Neural progenitor cell (in vitro differentiated cells): ENCODE data around the gene TLK2. TPM values are rescaled to one million over a fixed set of nuclear protein-coding genes. Genes with fewer than 3 reads are reported as not detected.
"Not testable (repeated sequence)": the region's sequence is repeated elsewhere in the genome, so short reads cannot be mapped to it uniquely, and the experiment has no call there.

Experiments
- DNase-seq: peaks from one replicate; pipeline ENCODE4 v3.0.0-alpha.2; 2016; ENCODE audit warnings: low spot score
- H2AFZ ChIP-seq: fragments of 200-600 bp; sonication (generic); replicated peaks from 2 replicates; pipeline ENCODE4 v1.6.1; 2016; ENCODE audit warnings: antibody characterized with exemption
- H3F3A ChIP-seq: fragments of 200-600 bp; sonication (generic); 2 replicates; pipeline ENCODE4 v1.6.1; 2016; ENCODE audit warnings: antibody characterized with exemption, low read depth
- H3K27ac ChIP-seq: fragments of 200-600 bp; sonication (generic); 2 replicates; pipeline ENCODE4 v1.5.1; 2016; ENCODE audit warnings: mild to moderate bottlenecking
- H3K27me3 ChIP-seq: fragments of 200-600 bp; sonication (generic); 2 replicates; pipeline ENCODE4 v1.6.1; 2016; ENCODE audit warnings: mild to moderate bottlenecking, moderate library complexity
- H3K36me3 ChIP-seq: fragments of 200-600 bp; sonication (generic); 2 replicates; pipeline ENCODE4 v1.5.1; 2016
- H3K4me1 ChIP-seq: fragments of 200-600 bp; sonication (generic); 2 replicates; pipeline ENCODE4 v1.6.1; 2016; ENCODE audit warnings: mixed run types
- H3K4me2 ChIP-seq: fragments of 200-600 bp; sonication (generic); 2 replicates; pipeline ENCODE4 v1.6.1; 2016
- H3K4me3 ChIP-seq: fragments of 200-600 bp; sonication (generic); 2 replicates; pipeline ENCODE4 v1.5.1; 2016
- H3K79me2 ChIP-seq: fragments of 200-600 bp; sonication (generic); 2 replicates; pipeline ENCODE4 v1.6.1; 2016; ENCODE audit warnings: low read depth
- H3K9ac ChIP-seq: fragments of 200-600 bp; sonication (generic); 2 replicates; pipeline ENCODE4 v1.6.1; 2016
- H3K9me3 ChIP-seq: fragments of 200-600 bp; sonication (generic); 2 replicates; pipeline ENCODE4 v1.5.1; 2016; ENCODE audit warnings: low read depth
- H4K20me1 ChIP-seq: fragments of 200-600 bp; sonication (generic); 2 replicates; pipeline ENCODE4 v1.6.1; 2016; ENCODE audit warnings: low read depth
- H3K27ac Mint-ChIP-seq: 3 replicates; pipeline ENCODE4 v1.8.0; 2021; ENCODE audit warnings: mixed read lengths
- H3K27me3 Mint-ChIP-seq: 2 replicates; pipeline ENCODE4 v1.8.0; 2022; ENCODE audit warnings: low read depth, mild to moderate bottlenecking, inconsistent platforms, moderate library complexity, mixed read lengths; ENCODE audit not compliant: insufficient read depth
- H3K36me3 Mint-ChIP-seq: 3 replicates; pipeline ENCODE4 v1.8.0; 2021; ENCODE audit warnings: mixed read lengths
- H3K4me1 Mint-ChIP-seq: 3 replicates; pipeline ENCODE4 v1.8.0; 2021; ENCODE audit warnings: mixed read lengths
- H3K4me3 Mint-ChIP-seq: 3 replicates; pipeline ENCODE4 v1.8.0; 2021; ENCODE audit warnings: mild to moderate bottlenecking, moderate library complexity, mixed read lengths
- H3K9me3 Mint-ChIP-seq: 3 replicates; pipeline ENCODE4 v1.8.0; 2020; ENCODE audit warnings: mixed read lengths
- EZH2 ChIP-seq: fragments of 200-600 bp; sonication (generic); IDR thresholded peaks from 2 replicates; pipeline ENCODE4 v1.6.1; 2017; ENCODE audit warnings: antibody characterized with exemption, mild to moderate bottlenecking, moderate library complexity
- EZH2phosphoT487 ChIP-seq: fragments of 200-600 bp; sonication (generic); IDR thresholded peaks from 2 replicates; pipeline ENCODE4 v1.6.1; 2017; ENCODE audit warnings: antibody characterized with exemption
- total RNA-seq: library from RNA; depleted of rRNA; stranded (reverse); fragments of >200 nt; gene quantifications from 2 replicates; pipeline ENCODE4 v1.2.3, GENCODE V29; 2015; ENCODE audit warnings: low replicate concordance
- TF ChIP-seq, protein P1 (sequence below): fragments of 200-600 bp; sonication (generic); IDR thresholded peaks from 2 replicates; pipeline ENCODE4 v1.5.1; 2017; ENCODE audit warnings: antibody characterized with exemption, mild to moderate bottlenecking

TLK2 gene
- total RNA-seq, 1 donor from 2014 or later: 89.9 TPM

DNA sequence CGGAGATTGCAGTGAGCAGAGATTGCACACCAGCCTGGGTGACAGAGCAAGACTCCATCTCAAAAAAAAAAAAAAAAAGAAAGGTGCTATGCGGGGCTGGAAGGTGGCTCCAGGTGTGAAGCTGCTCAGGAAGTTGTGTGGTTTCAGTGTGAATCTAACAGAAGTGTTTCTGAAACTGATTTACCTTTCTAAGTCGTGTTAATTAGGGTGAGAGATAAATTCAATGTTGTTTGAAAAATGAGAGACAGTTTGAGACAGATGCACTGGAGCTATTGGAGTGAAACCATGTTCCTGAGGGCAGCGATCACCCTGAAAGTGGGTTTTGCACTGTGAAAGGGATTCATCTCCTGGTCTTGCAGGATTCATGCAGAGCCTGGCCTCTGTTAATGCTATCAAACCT, 25.0 kb upstream of the TLK2 start:
- H3K4me2 ChIP-seq: peak overlapping the region; percentile 11
- not testable (repeated sequence) for H3F3A ChIP-seq, H3K27ac Mint-ChIP-seq, H3K9me3 ChIP-seq, H4K20me1 ChIP-seq, H3K27me3 ChIP-seq, H3K9ac ChIP-seq, H3K4me1 ChIP-seq, H3K4me3 Mint-ChIP-seq, H3K36me3 ChIP-seq, H2AFZ ChIP-seq, H3K27me3 Mint-ChIP-seq, H3K4me1 Mint-ChIP-seq, H3K79me2 ChIP-seq, H3K9me3 Mint-ChIP-seq, DNase-seq, H3K36me3 Mint-ChIP-seq, H3K4me3 ChIP-seq
- peak overlapping the region; percentile 35 for H3K27ac ChIP-seq

DNA sequence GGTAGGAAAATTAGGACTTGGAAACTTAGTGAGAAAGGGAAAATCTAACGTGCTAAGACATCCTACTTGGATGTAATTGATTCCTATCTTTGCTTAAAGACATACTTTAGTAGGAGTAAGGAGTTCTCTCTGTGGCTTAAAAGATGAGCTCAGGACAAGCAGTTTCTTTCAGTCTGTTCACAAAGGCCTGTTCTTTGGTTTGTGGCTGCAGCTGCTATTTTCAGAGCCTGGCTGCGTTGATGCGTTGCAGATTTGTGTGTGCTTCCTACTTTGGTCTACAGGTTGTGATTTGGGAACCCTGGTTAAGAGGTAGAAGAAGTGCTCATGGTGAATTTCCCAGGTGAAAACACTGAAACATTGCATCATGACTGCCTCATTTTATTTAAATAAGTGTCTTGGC, 24.5 kb upstream of the TLK2 start:
- H3K27me3 Mint-ChIP-seq, DNase-seq, H3K27ac Mint-ChIP-seq, H3K36me3 ChIP-seq, H3K27me3 ChIP-seq, H3K9ac ChIP-seq, H2AFZ ChIP-seq, H3K9me3 Mint-ChIP-seq, H3K9me3 ChIP-seq, H3K4me1 ChIP-seq, H3F3A ChIP-seq, H3K36me3 Mint-ChIP-seq, H4K20me1 ChIP-seq, H3K4me1 Mint-ChIP-seq, H3K4me3 ChIP-seq, H3K4me3 Mint-ChIP-seq, H3K79me2 ChIP-seq: not testable (repeated sequence)
- Histone ChIP-seq H3K27ac (peak overlapping the region; percentile 35), H3K4me2 (peak overlapping the region; percentile 11)

DNA sequence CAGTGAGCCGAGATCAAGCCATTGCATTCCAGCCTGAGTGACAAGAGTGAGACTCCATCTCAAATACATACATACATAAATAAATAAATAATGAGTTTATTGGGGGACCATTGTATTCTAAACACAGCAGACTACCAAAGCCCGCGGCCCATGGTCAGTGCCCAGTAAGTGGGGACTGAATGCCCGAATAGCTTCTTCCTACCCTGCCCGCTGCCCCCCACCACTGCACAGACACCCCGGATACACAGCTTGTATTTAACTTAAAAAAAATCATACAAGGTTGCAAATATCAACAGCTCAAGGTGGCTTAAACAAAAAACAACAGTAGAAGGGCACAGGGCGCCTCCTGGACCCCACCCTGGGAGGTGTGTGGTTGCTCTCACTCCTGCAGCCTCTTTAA, 22.6 kb upstream of the TLK2 start:
- Histone ChIP-seq H4K20me1 (no peaks in the 10 kb centered on the region), H3K9ac (no peak overlapping the region), H3K4me2 (no peak overlapping the region), H3K4me1 (peaks cover 9% of the 10 kb centered on the region), H3K36me3 (no peaks in the 10 kb centered on the region), H3K79me2 (no peaks in the 10 kb centered on the region), H3K27me3 (no peaks in the 10 kb centered on the region), H3K4me3 (no peak overlapping the region), H3K9me3 (no peaks in the 10 kb centered on the region), H3K27ac (no peak overlapping the region), H2AFZ (no peak overlapping the region), H3F3A (peaks cover 7% of the 10 kb centered on the region)
- H3K9me3 Mint-ChIP-seq: no peaks in the 10 kb centered on the region
- H3K4me1 Mint-ChIP-seq: no peaks in the 10 kb centered on the region
- peaks cover 3% of the 10 kb centered on the region for H3K27me3 Mint-ChIP-seq
- H3K27ac Mint-ChIP-seq: no peak overlapping the region
- no peak overlapping the region for H3K4me3 Mint-ChIP-seq
- TF ChIP-seq, protein P1, sequence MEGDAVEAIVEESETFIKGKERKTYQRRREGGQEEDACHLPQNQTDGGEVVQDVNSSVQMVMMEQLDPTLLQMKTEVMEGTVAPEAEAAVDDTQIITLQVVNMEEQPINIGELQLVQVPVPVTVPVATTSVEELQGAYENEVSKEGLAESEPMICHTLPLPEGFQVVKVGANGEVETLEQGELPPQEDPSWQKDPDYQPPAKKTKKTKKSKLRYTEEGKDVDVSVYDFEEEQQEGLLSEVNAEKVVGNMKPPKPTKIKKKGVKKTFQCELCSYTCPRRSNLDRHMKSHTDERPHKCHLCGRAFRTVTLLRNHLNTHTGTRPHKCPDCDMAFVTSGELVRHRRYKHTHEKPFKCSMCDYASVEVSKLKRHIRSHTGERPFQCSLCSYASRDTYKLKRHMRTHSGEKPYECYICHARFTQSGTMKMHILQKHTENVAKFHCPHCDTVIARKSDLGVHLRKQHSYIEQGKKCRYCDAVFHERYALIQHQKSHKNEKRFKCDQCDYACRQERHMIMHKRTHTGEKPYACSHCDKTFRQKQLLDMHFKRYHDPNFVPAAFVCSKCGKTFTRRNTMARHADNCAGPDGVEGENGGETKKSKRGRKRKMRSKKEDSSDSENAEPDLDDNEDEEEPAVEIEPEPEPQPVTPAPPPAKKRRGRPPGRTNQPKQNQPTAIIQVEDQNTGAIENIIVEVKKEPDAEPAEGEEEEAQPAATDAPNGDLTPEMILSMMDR: no peak
- TF ChIP-seq EZH2 (no peak), EZH2phosphoT487 (no peak)
- H3K36me3 Mint-ChIP-seq: peaks cover 7% of the 10 kb centered on the region
- no peak for DNase-seq

DNA sequence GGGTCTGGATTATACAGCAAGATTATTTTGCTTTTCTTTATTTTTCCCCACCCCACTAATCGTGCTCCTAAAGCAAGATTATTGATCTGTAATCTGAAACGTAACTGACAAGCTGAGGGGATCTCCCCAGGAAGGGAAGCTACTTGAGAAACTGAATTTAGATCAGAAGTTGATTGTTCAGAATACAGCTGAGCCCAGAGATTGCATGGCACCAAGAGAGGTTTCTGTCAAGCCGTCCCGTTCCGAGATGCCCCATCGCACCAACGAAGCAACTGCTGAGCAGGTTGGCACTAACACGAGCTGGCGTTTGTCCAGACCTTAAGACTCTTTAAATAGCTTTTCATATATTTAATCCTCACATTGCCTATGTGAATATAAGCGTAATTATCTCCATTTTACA, 20.1 kb upstream of the TLK2 start:
- not testable (repeated sequence) for H3K4me3 ChIP-seq, H3K79me2 ChIP-seq, H3K9ac ChIP-seq, H3K27me3 ChIP-seq, H3K36me3 ChIP-seq, H3K4me3 Mint-ChIP-seq, H4K20me1 ChIP-seq, H3K4me1 Mint-ChIP-seq, H3K9me3 ChIP-seq, H3K9me3 Mint-ChIP-seq, H3K27me3 Mint-ChIP-seq, H3K36me3 Mint-ChIP-seq, H2AFZ ChIP-seq, H3K27ac ChIP-seq, DNase-seq, H3K4me2 ChIP-seq, H3K27ac Mint-ChIP-seq
- peaks cover 19% of the 10 kb centered on the region for H3K4me1 ChIP-seq
- H3F3A ChIP-seq: peaks cover 18% of the 10 kb centered on the region

DNA sequence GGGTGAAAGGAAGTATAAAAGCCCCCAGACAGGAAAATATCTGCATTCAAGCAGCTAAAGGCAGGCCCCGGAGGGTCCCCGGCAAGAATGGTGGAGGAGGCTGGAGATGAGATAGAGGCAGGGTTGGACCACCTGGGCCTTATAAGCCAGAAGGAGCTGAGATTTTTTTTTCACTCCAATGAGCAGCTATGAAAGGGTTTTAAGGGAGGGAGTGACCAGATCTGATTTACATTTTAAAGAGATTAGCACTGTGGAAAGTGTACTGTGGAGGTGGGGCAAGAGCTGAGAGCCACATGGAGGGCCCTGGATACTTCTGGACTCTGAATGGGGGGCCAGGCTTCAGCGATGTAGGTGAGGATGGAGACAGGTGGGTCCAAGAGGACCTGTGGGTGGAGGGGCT, 14.2 kb upstream of the TLK2 start:
- H3K9me3 Mint-ChIP-seq, H3K9me3 ChIP-seq, H2AFZ ChIP-seq, H3K27me3 Mint-ChIP-seq, H3K4me3 ChIP-seq, H3K36me3 Mint-ChIP-seq, H3K27ac ChIP-seq, H4K20me1 ChIP-seq, H3K79me2 ChIP-seq, H3K27me3 ChIP-seq, H3K9ac ChIP-seq, H3K4me2 ChIP-seq, H3K36me3 ChIP-seq: not testable (repeated sequence)
- peaks cover 14% of the 10 kb centered on the region for H3K4me1 ChIP-seq
- H3K4me3 Mint-ChIP-seq: peak overlapping the region; percentile 31
- peak; percentile 11 for DNase-seq
- peaks cover 10% of the 10 kb centered on the region for H3F3A ChIP-seq
- peaks cover 24% of the 10 kb centered on the region for H3K4me1 Mint-ChIP-seq
- H3K27ac Mint-ChIP-seq: peak overlapping the region; percentile 64

DNA sequence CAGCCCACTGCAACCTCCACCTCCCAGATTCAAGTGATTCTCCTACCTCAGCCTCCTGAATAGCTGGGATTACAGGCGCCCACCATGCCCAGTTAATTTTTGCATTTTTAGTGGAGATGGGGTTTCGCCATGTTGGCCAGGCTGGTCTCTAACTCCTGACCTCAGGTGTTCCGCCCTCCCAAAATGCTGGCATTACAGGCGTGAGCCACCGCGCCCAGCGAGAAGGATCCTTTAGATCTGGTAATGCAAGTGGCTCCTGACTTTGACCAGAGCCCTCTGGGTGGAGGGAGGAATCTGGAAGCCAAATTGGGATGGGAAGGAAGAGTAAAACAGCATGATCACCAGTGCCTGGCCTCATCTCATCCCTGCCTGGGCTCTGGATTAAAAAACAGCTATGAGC, 13.4 kb upstream of the TLK2 start:
- H3K36me3 ChIP-seq, H3K79me2 ChIP-seq, H3K27me3 ChIP-seq, H3K27ac ChIP-seq, H3K4me3 ChIP-seq, H2AFZ ChIP-seq, H3K27ac Mint-ChIP-seq, H4K20me1 ChIP-seq, H3K27me3 Mint-ChIP-seq, H3K4me2 ChIP-seq, H3K9me3 Mint-ChIP-seq, H3K36me3 Mint-ChIP-seq, H3K9me3 ChIP-seq, H3K4me3 Mint-ChIP-seq, DNase-seq, H3K9ac ChIP-seq: not testable (repeated sequence)
- H3K4me1 Mint-ChIP-seq: peaks cover 24% of the 10 kb centered on the region
- Histone ChIP-seq H3K4me1 (peaks cover 14% of the 10 kb centered on the region), H3F3A (peaks cover 10% of the 10 kb centered on the region)

DNA sequence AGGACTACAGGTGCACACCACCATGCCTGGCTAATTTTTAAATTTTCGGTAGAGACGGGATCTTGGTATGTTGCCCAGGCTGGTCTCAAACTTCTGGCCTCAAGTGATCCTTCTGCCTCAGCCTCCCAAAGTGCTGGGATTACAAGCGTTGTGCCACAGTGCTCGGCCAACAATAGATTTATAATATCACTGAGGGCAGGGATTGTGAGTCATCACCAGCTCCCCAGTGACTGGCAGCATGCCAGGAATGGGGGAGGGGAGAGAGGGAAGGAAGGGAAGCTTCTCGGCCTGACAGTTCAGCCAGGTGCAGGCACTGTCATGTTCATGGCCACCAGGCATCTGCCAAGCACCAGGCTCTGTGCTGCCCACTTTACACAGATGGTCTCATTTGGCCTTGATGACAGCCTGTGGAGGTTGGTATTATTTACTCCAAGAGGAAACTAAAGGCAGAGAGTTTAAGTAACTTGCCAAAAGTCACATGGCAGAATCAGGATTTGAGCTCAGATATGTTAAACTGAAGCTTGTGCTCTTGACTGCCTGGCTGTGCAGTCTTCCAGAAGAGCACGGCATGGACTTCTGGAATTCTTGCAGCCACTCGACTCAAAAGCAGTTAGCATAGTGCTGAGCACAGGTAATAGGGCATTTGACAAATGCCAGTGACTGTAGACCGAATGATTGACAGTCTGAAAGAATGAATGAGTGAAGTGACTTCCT, 7.8 kb upstream of the TLK2 start:
- H3K9me3 Mint-ChIP-seq, H3K4me1 ChIP-seq, H3K36me3 ChIP-seq, H3K36me3 Mint-ChIP-seq, H3K27ac ChIP-seq, H3K27me3 ChIP-seq, H3K4me3 Mint-ChIP-seq, H3K4me2 ChIP-seq, H3K27me3 Mint-ChIP-seq, DNase-seq, H3K9ac ChIP-seq, H2AFZ ChIP-seq, H4K20me1 ChIP-seq, H3K9me3 ChIP-seq, H3K79me2 ChIP-seq, H3K4me3 ChIP-seq: not testable (repeated sequence)
- H3F3A ChIP-seq: peaks cover 12% of the 10 kb centered on the region
- Mint-ChIP-seq H3K27ac (peak overlapping the region; percentile 25), H3K4me1 (peaks cover 24% of the 10 kb centered on the region)
